T-cell (primary cell): ENCODE measurements around the gene TECPR2. TPM values are rescaled to one million over a fixed set of nuclear protein-coding genes. Genes with fewer than 3 reads are reported as not detected.

Experiments
- ATAC-seq, 4 experiments: fragments of 200-7000 bp in 3 of 4; fragments of 150-1000 bp in 1 of 4; cut with Tn5 transposase; replicated peaks in 1 of 4; 1 replicate in 3 of 4; 2 replicates in 1 of 4; pipeline ENCODE4 v1.10.0; 2021; ENCODE audit warnings: moderate library complexity in 3 of 4, mild to moderate bottlenecking in 2 of 4, moderate number of reproducible peaks in 1 of 4
- CTCF ChIA-PET, 2 donors: fragments of 300-600 bp; sonication (Branson Sonifier 250); formaldehyde crosslinking; loops; one replicate each; lab custom pipeline; 2022; ENCODE audit warnings: antibody characterized with exemption in 2 of 2; lab: Charles Lee
- POLR2A ChIA-PET, 2 donors: fragments of 300-600 bp; sonication (Branson Sonifier 250); formaldehyde crosslinking; loops; one replicate each; lab custom pipeline; 2022; ENCODE audit warnings: antibody characterized with exemption in 2 of 2; lab: Charles Lee
- DNase-seq, 35 experiments: peaks; one replicate each; pipeline versions ENCODE4 v3.0.0 to v3.0.0-alpha.2; 2013 to 2023
- H3K27ac ChIP-seq: one replicate; pipeline ENCODE4 v1.5.1; 2013; ENCODE audit warnings: low read length
- H3K27me3 ChIP-seq, 2 experiments: replicated peaks in 1 of 2; 1 replicate in 1 of 2; 2 replicates in 1 of 2; pipeline versions ENCODE4 v1.6.1 to v1.7.0; 2013; ENCODE audit warnings: low read length in 1 of 2, mixed read lengths in 1 of 2; ENCODE audit not compliant: control insufficient read depth in 2 of 2, insufficient read depth in 2 of 2; ENCODE audit errors: extremely low read depth in 1 of 2
- H3K36me3 ChIP-seq, 2 donors: 1 replicate in 1 of 2; 2 replicates in 1 of 2; pipeline versions ENCODE4 v1.6.1 to v1.7.0; 2013; ENCODE audit warnings: low read length in 1 of 2; ENCODE audit not compliant: control insufficient read depth in 2 of 2, insufficient read depth in 1 of 2; ENCODE audit errors: extremely low read depth in 1 of 2
- H3K4me1 ChIP-seq, 2 experiments: 1 replicate in 1 of 2; 2 replicates in 1 of 2; pipeline versions ENCODE4 v1.6.1 to v1.7.0; 2013; ENCODE audit warnings: low read length in 2 of 2, mixed read lengths in 1 of 2; ENCODE audit not compliant: insufficient read depth in 2 of 2, control insufficient read depth in 1 of 2; ENCODE audit errors: extremely low read depth in 1 of 2
- H3K4me3 ChIP-seq, 2 donors: 1 replicate in 1 of 2; 2 replicates in 1 of 2; pipeline versions ENCODE4 v1.5.1 to v1.7.0; 2013; ENCODE audit warnings: mild to moderate bottlenecking in 2 of 2, low read length in 1 of 2, moderate library complexity in 1 of 2; ENCODE audit not compliant: control insufficient read depth in 1 of 2; ENCODE audit errors: extremely low read depth in 1 of 2
- H3K9me3 ChIP-seq: 2 replicates; pipeline ENCODE4 v1.7.0; 2013
- H3K27ac Mint-ChIP-seq, 2 donors: one replicate each; pipeline ENCODE4 v1.8.0; 2020 to 2021; ENCODE audit warnings: mild to moderate bottlenecking in 2 of 2, mixed read lengths in 2 of 2
- H3K27me3 Mint-ChIP-seq, 2 donors: one replicate each; pipeline ENCODE4 v1.8.0; 2021 to 2022; ENCODE audit warnings: mixed read lengths in 2 of 2
- H3K36me3 Mint-ChIP-seq: one replicate; pipeline ENCODE4 v1.8.0; 2021; ENCODE audit warnings: mixed read lengths
- H3K4me1 Mint-ChIP-seq, 3 donors: one replicate each; pipeline ENCODE4 v1.8.0; 2020 to 2022; ENCODE audit warnings: mixed read lengths in 3 of 3, mild to moderate bottlenecking in 1 of 3
- H3K4me3 Mint-ChIP-seq, 3 donors: one replicate each; pipeline ENCODE4 v1.8.0; 2020 to 2022; ENCODE audit warnings: mild to moderate bottlenecking in 3 of 3, mixed read lengths in 3 of 3, moderate library complexity in 3 of 3
- H3K9me3 Mint-ChIP-seq, 3 donors: one replicate each; pipeline ENCODE4 v1.8.0; 2020 to 2022; ENCODE audit warnings: mixed read lengths in 3 of 3
- WGBS: methylation state at CpG from one replicate; pipeline ENCODE4 v1.1.5; 2013; ENCODE audit warnings: missing lambda C conversion rate; ENCODE audit not compliant: insufficient coverage; 5-methylcytosine and 5-hydroxymethylcytosine counted together
- total RNA-seq, 35 experiments: library from RNA in 6 of 35; stranded (reverse) in 6 of 35; fragments of 120-200 nt in 1 of 35; gene quantifications; one replicate each; pipeline versions ENCODE4 v1.2.1 to v1.2.4 and lab custom pipeline; 2013 to 2026

TECPR2 gene
- total RNA-seq, 5 donors from 2014 or later (not counting 1 experiment from before 2014, with no cell fraction given), result 8.6 to 16.5 (median 10.8) TPM

GRCh38 chr14:102479777-102480176, 117.0 kb downstream of the TECPR2 start:
- no peak overlapping the region for H3K4me3 Mint-ChIP-seq
- peaks cover 5 to 10% (median 9%) of the 10 kb centered on the region in 3 donors for H3K4me1 Mint-ChIP-seq
- no peak overlapping the region for H3K27ac ChIP-seq
- H3K9me3 Mint-ChIP-seq, result peaks cover 5 to 7% (median 6%) of the 10 kb centered on the region in 3 donors
- H3K9me3 ChIP-seq, result no peaks in the 10 kb centered on the region
- no peak overlapping the region for H3K4me3 ChIP-seq
- no peaks in the 10 kb centered on the region for H3K36me3 ChIP-seq
- peak overlapping the region in 1 of 2 donors; percentile 1 for H3K27ac Mint-ChIP-seq
- H3K27me3 Mint-ChIP-seq, result no peaks in the 10 kb centered on the region
- CTCF ChIA-PET, result no interaction called here
- H3K36me3 Mint-ChIP-seq, result peaks cover 22% of the 10 kb centered on the region
- no peaks in the 10 kb centered on the region for H3K27me3 ChIP-seq
- H3K4me1 ChIP-seq, result no peaks in the 10 kb centered on the region
- 87% methylated on average over 4 of the region's 7 CpGs for WGBS
- ATAC-seq (no peak), DNase-seq (no peak)
- POLR2A ChIA-PET, result interaction anchor here in 1 of 2 donors (0.6 kb wide), 1 partner anchor 104 kb away, joined by 3 read pairs; no protein-coding TSS in a partner anchor

DNA sequence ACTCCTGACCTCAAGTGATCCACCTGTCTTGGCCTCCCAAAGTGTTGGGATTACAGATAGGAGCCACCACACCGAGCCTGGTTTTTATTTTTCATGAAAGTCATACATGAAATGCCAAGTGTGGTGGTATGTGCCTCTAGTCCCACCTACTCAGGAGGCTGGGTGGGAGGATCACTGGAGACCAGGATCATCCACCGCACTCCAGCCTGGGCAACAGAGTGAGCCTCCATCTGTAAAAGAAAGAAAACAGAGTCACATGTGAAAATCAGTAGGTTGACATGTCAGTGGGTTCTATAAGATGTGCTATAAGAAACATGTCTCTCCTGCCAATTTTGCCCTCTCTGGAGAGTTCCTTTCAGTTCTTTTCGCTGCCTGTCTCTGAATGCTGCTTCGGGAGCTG, 118.6 kb downstream of the TECPR2 start:
- Mint-ChIP-seq H3K27ac (no peak overlapping the region), H3K4me3 (no peak overlapping the region), H3K27me3 (no peaks in the 10 kb centered on the region), H3K36me3 (peaks cover 22% of the 10 kb centered on the region), H3K4me1 (peaks cover 5 to 10% (median 9%) of the 10 kb centered on the region in 3 donors), H3K9me3 (peaks cover 5 to 7% (median 6%) of the 10 kb centered on the region in 3 donors)
- Histone ChIP-seq H3K9me3 (no peaks in the 10 kb centered on the region), H3K36me3 (peaks cover 0 to under 1% of the 10 kb centered on the region in 2 donors), H3K27me3 (no peaks in the 10 kb centered on the region), H3K4me3 (no peak overlapping the region), H3K27ac (no peak overlapping the region), H3K4me1 (no peaks in the 10 kb centered on the region)
- ATAC-seq, result no peak
- no peak for DNase-seq
- 100% methylated on average over 3 of the region's 4 CpGs for WGBS
- ChIA-PET POLR2A (no interaction called here), CTCF (no interaction called here)

- no peak for ATAC-seq
Measured at GRCh38 chr14:102481791-102482238, 119.1 kb downstream of the TECPR2 start.

GRCh38 chr14:102484316-102484715, 121.6 kb downstream of the TECPR2 start:
- Mint-ChIP-seq H3K4me1 (peaks cover 5 to 6% (median 5%) of the 10 kb centered on the region in 3 donors), H3K36me3 (peaks cover 22% of the 10 kb centered on the region), H3K27ac (no peak overlapping the region), H3K4me3 (no peak overlapping the region), H3K9me3 (peaks cover 5 to 7% (median 6%) of the 10 kb centered on the region in 3 donors), H3K27me3 (no peaks in the 10 kb centered on the region)
- POLR2A ChIA-PET, result no interaction called here
- Histone ChIP-seq H3K4me3 (no peak overlapping the region), H3K9me3 (no peaks in the 10 kb centered on the region), H3K4me1 (no peaks in the 10 kb centered on the region), H3K27ac (no peak overlapping the region), H3K27me3 (no peaks in the 10 kb centered on the region), H3K36me3 (peaks cover 0 to 2% of the 10 kb centered on the region in 2 donors)
- ATAC-seq (no peak), DNase-seq (no peak)
- CTCF ChIA-PET, result no interaction called here
- no CpG with 5 or more reads among the region's 5 CpGs for WGBS

More at GRCh38 chr14:102481791-102482238, 119.1 kb downstream of the TECPR2 start:
- no peak for DNase-seq
- Histone ChIP-seq H3K27ac (no peak overlapping the region), H3K4me1 (no peaks in the 10 kb centered on the region), H3K9me3 (no peaks in the 10 kb centered on the region), H3K27me3 (no peaks in the 10 kb centered on the region), H3K36me3 (peaks cover 0 to 2% of the 10 kb centered on the region in 2 donors), H3K4me3 (no peak overlapping the region)
- CTCF ChIA-PET, result no interaction called here
- H3K4me3 Mint-ChIP-seq, result no peak overlapping the region
- H3K27me3 Mint-ChIP-seq, result no peaks in the 10 kb centered on the region
- 93% methylated on average over 3 of the region's 8 CpGs for WGBS
- H3K9me3 Mint-ChIP-seq, result peaks cover 5 to 7% (median 6%) of the 10 kb centered on the region in 3 donors
- H3K4me1 Mint-ChIP-seq, result peaks cover 5 to 10% (median 9%) of the 10 kb centered on the region in 3 donors
- H3K27ac Mint-ChIP-seq, result no peak overlapping the region
- peaks cover 22% of the 10 kb centered on the region for H3K36me3 Mint-ChIP-seq
- POLR2A ChIA-PET, result no interaction called here

- ATAC-seq, result no peak
- Mint-ChIP-seq H3K36me3 (peaks cover 18% of the 10 kb centered on the region), H3K4me1 (no peaks in the 10 kb centered on the region), H3K27ac (no peak overlapping the region), H3K9me3 (peaks cover 5 to 7% (median 6%) of the 10 kb centered on the region in 3 donors), H3K27me3 (no peaks in the 10 kb centered on the region), H3K4me3 (no peak overlapping the region)
- Histone ChIP-seq H3K27ac (no peak overlapping the region), H3K4me1 (no peaks in the 10 kb centered on the region), H3K9me3 (no peaks in the 10 kb centered on the region), H3K27me3 (no peaks in the 10 kb centered on the region), H3K36me3 (peaks cover 0 to 2% of the 10 kb centered on the region in 2 donors), H3K4me3 (no peak overlapping the region)
- no peak for DNase-seq
- CTCF ChIA-PET, result no interaction called here
- 85% methylated on average over 6 of the region's 11 CpGs for WGBS
- POLR2A ChIA-PET, result no interaction called here
Measured at GRCh38 chr14:102485693-102486512, 123.2 kb downstream of the TECPR2 start.

DNA sequence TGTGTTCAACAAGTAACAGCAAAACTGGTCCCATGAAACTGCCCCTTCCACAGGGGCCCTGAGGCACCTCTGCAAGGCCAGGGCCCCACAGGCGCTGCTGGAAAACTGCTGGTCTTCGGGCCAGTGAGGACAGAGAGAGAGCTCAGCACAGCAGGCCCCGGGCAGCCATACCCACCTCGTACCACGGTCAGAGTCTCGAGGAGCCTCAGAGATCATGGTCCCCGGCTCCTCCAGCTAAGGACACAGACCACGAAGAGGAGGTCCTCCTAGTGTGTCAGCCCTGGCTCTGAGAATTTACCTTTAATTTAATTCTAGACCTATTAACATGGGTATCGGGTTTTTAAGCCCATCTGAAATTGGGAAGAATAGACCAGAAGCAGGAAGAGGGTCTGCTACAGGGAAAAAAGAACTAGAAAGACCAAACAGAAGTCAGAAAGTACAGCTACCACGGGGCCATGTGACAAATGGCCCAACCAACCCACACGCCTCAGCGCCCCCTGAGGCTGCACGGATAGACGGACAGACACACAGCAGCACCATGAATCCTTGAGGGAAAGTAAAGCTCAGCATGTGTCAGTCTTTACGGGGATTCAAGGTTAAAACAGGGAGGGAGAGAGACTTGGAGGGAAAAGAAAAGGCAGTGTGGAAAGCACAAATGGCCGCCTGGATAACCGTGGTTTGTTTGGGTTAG, 123.9 kb downstream of the TECPR2 start:
- WGBS, result 93% methylated on average over 15 of the region's 17 CpGs
- H3K4me3 Mint-ChIP-seq, result no peak overlapping the region
- no peaks in the 10 kb centered on the region for H3K27me3 Mint-ChIP-seq
- H3K36me3 Mint-ChIP-seq, result peaks cover 15% of the 10 kb centered on the region
- H3K9me3 Mint-ChIP-seq, result peaks cover 5 to 7% (median 6%) of the 10 kb centered on the region in 3 donors
- ChIA-PET CTCF (no interaction called here), POLR2A (no interaction called here)
- Histone ChIP-seq H3K4me1 (no peaks in the 10 kb centered on the region), H3K9me3 (no peaks in the 10 kb centered on the region), H3K27ac (no peak overlapping the region), H3K27me3 (no peaks in the 10 kb centered on the region), H3K4me3 (no peak overlapping the region), H3K36me3 (peaks cover 0 to 2% of the 10 kb centered on the region in 2 donors)
- DNase-seq, result no peak
- no peak overlapping the region for H3K27ac Mint-ChIP-seq
- no peaks in the 10 kb centered on the region for H3K4me1 Mint-ChIP-seq
- ATAC-seq, result no peak
